Measurements from ENCODE around the gene ACOT8.

GRCh38 chr20:45828589-45828988 is 28.6 kb downstream of the ACOT8 start:
- TF ChIP-seq CTCF (IDR thresholded peaks at IDR 0.05; ENCODE audit: insufficient read depth, low read length) (no peak), REST (IDR thresholded peaks at IDR 0.05; ENCODE audit: insufficient replicate concordance, low read depth) (no peak), POLR2AphosphoS5 (IDR thresholded peaks at IDR 0.05; ENCODE audit: low read depth) (no peak), GABPA (IDR thresholded peaks at IDR 0.05; ENCODE audit: low read depth) (no peak)

Measured in HL-60 (cell line).